PFSK-1 (cell line): ENCODE data around the gene SATB2.

ENCODE experiments used
- FOXP2 ChIP-seq: optimal IDR thresholded peaks from 2 replicates; pipeline ENCODE3; 2011; ENCODE audit warnings: borderline replicate concordance, control low read depth, inconsistent platforms; ENCODE audit not compliant: insufficient read depth; ENCODE audit errors: extremely low read length, extremely low read depth
- POLR2AphosphoS5 ChIP-seq: IDR thresholded peaks from 2 replicates; pipeline ENCODE4 v1.6.1; 2012; ENCODE audit warnings: low read depth, mild to moderate bottlenecking, control low read depth, low read length, moderate library complexity
- SIN3A ChIP-seq: IDR thresholded peaks from 2 replicates; pipeline ENCODE4 v1.6.1; 2012; ENCODE audit warnings: mild to moderate bottlenecking, low read length, moderate library complexity, borderline replicate concordance; ENCODE audit not compliant: insufficient read depth
- TAF1 ChIP-seq: IDR thresholded peaks from 2 replicates; pipeline ENCODE4 v1.6.1; 2012; ENCODE audit warnings: low read length, control low read depth, borderline replicate concordance; ENCODE audit not compliant: insufficient read depth
- TF ChIP-seq, protein P1 (sequence below), 2 experiments: IDR thresholded peaks; 2 replicates each; pipeline versions ENCODE4 v1.6.1 to v1.8.0; 2011 to 2012; ENCODE audit warnings: low read depth in 2 of 2, low read length in 2 of 2, control low read depth in 1 of 2, inconsistent platforms in 1 of 2, mild to moderate bottlenecking in 1 of 2, moderate library complexity in 1 of 2; ENCODE audit not compliant: insufficient read depth in 1 of 2

DNA sequence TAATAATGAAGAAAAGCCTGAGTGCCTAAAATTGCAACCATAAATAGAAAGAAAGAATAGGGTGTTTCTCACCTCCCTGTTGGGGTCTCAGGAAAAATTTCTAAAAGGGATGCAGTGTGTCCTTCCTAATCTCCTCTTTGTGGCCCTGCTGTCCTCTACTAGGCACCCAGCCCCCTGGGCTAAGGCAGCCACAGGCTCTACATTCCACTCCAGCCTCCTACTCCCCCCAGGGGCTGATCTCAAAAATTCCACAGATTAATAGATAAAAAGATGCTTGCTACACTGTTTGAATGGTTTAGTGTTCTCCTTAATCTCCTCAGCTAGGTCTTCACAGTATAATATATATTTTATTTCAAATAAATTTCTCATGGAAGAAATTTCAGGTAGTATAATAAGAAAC lies 17.6 kb downstream of the SATB2 start:
- TF ChIP-seq SIN3A: no peak
- no peak for TF ChIP-seq TAF1
- TF ChIP-seq POLR2AphosphoS5: no peak
- TF ChIP-seq, protein P1, sequence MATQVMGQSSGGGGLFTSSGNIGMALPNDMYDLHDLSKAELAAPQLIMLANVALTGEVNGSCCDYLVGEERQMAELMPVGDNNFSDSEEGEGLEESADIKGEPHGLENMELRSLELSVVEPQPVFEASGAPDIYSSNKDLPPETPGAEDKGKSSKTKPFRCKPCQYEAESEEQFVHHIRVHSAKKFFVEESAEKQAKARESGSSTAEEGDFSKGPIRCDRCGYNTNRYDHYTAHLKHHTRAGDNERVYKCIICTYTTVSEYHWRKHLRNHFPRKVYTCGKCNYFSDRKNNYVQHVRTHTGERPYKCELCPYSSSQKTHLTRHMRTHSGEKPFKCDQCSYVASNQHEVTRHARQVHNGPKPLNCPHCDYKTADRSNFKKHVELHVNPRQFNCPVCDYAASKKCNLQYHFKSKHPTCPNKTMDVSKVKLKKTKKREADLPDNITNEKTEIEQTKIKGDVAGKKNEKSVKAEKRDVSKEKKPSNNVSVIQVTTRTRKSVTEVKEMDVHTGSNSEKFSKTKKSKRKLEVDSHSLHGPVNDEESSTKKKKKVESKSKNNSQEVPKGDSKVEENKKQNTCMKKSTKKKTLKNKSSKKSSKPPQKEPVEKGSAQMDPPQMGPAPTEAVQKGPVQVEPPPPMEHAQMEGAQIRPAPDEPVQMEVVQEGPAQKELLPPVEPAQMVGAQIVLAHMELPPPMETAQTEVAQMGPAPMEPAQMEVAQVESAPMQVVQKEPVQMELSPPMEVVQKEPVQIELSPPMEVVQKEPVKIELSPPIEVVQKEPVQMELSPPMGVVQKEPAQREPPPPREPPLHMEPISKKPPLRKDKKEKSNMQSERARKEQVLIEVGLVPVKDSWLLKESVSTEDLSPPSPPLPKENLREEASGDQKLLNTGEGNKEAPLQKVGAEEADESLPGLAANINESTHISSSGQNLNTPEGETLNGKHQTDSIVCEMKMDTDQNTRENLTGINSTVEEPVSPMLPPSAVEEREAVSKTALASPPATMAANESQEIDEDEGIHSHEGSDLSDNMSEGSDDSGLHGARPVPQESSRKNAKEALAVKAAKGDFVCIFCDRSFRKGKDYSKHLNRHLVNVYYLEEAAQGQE (IDR thresholded peaks at IDR 0.05; ENCODE audit: insufficient read depth in 1 of 2, low read depth in 2 of 2, low read length in 2 of 2): no peak
- TF ChIP-seq FOXP2: no peak
